ENCODE data around the gene PTPRH.

- TF ChIP-seq GATA2 (IDR thresholded peaks at IDR 0.05; ENCODE audit: low read depth, low read length) (no peak), GATA3 (IDR thresholded peaks at IDR 0.05; ENCODE audit: low read depth, low read length) (no peak)
Observed at GRCh38 chr19:55176076-55176475, 33.2 kb downstream of the PTPRH start.

Data from SH-SY5Y (cell line).